HK-2 (cell line): Measurements from ENCODE around the gene DHRS13.
"Not testable (repeated sequence)": the region's sequence is repeated elsewhere in the genome, so short reads cannot be mapped to it uniquely, and the experiment has no call there.

Source experiments
- DNase-seq: peaks from one replicate; pipeline ENCODE4 v3.0.0-alpha.2; 2018; ENCODE audit not compliant: unreplicated experiment

DHRS13 gene

GRCh38 chr17:28882154-28882895 lies 20.6 kb downstream of the DHRS13 start:
- no peak for DNase-seq

- DNase-seq = no peak
These were observed 21.3 kb downstream of the DHRS13 start for GRCh38 chr17:28881533-28882056.

DNA sequence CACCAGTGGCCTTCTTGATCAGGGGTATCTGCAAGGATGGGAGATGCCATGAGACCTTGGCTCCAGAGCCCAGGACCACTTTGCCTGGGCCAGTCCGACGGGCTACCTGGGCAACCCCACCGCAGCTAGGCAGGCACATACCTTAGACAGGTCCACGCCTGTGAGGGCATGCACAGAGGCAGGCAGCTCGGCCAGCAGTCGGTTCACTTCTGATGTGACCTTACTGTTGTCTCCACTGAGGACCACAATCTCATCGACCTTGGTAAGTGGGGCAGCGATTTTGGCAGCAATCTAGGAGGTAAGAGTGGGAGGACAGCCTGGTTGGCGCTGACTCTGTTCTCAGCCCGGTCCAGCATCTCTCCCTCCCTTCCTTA lies 22.3 kb downstream of the DHRS13 start:
- DNase-seq = no peak

DNA sequence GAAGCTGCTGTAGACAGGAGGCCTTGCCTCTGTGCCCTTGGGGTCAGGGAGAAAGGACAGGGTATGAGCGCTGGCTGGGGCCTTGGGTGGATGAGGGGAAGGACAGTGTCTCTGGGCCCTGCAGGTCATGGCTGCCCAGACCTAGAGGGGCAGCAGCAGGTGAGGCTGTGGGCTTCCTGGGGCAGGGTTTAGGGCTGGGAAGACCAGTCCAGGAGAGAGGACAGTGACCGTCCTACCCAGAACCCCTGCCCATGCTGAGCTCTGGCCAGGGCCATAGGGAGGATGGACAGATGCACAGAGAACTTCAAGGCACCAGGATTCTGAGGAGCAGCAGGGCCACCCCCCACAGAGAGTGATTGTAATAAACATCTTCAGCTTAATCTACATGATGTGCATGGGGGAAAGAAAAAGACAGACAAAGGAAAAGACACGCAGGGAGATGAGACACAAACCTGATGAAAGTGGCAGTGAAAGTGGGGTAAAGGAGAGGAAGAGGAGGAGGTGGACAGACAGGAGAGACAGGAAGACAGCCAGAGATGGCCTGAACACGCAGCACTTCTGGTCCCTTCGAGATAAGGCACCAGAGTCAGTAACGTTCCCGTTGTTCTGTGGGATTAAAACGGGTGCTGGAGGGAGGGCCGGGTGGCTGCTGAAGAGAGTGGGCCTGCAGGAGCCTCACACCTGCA lies 22.9 kb downstream of the DHRS13 start:
- no peak for DNase-seq

GRCh38 chr17:28878981-28879380 lies 23.9 kb downstream of the DHRS13 start:
- DNase-seq = peak; percentile 30

DNA sequence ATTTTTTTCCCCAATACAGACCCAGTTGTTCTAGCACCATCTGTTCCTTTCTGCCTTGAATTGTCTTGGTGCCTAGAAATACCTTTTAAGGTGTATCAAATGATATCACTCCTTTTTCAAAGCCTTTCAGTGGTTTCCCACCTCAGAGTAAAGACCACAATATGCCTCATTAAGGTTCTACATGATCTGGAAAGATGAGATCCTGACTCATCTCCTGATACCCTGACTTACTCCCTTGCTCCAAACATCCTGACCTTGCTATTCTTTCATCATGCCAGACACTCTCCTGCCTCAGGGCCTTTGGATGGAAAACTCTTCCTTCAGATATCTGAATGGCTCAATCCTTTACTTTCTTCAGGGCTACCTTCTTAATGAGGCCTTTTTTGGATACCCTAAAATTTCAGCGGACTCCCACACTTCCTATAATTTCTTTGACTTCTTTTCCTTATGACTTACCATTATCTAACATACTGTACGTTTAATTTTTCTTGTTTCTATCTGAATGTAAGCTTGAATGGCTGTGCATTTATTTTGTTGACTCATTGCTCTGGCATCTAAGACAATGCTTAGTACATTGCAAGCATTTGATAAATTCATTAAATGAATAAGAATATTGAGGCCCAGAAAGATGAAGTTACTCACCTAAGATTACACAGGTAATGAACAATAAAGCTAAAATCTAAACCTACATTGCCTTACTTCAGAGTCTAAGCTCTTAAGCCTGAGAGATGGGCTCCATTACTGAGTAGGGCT lies 24.5 kb downstream of the DHRS13 start:
- no peak for DNase-seq

- DNase-seq = not testable (repeated sequence)
These were observed 25.6 kb downstream of the DHRS13 start for GRCh38 chr17:28877150-28877711.

DNA sequence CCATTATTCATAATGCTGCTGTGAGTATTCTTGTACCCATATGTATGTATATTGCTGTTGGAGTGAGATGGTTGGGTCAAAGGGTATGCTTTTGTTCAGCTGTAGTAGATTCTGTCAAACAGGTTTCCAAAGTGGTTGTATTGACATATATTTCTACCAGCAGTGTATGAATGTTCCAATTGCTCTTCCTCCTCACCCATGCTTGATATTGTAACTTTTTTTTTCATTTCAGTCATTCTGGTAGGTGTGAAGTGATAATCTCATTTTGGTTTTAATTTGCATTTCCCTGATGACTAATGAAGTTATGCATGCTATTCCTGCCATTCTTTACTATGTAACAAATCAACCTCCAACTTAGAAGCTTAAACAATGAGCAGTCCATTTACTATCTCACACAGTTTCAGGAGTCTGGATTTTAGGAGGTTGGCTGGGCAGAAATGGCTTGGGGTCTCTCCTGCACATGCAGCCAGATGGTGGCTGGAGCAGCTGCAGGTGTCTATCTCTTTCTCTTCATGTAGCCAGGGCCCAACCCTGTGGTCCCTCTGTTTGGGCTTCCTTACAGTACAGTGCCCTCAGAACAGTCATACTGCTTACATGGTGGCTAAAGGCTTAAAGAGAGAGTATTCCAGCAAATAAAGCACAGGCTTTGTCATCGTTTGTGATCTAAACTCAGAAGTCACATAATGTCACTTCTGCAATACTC lies 26.9 kb downstream of the DHRS13 start:
- no peak for DNase-seq

GRCh38 chr17:28874750-28875149 lies 28.1 kb downstream of the DHRS13 start:
- DNase-seq = no peak

GRCh38 chr17:28873839-28874238 lies 29.0 kb downstream of the DHRS13 start:
- no peak for DNase-seq

DNA sequence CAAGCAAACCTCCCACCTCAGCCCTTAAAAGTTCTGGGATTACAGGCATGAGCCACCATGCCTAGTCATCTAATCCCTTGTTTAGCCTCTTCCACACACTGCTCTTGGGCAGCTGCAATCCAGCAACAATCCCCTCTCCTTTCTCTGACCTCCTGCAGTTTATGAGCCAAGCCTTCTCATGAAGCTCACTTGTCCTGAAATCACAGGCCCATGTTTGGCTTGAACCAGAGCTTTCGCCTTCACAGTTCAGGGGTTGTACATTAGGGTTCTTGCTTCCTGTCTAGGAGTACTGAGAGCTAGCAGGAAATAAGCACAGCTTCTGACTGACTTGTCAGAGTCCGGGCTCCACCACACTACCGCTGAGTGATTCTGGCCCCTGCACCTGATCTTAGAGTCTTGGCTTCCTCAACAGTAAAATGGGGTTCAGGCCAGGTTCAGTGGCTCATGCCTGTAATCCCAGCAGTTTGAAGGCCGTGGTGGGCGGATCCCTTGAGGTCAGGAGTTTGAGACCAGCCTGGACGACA lies 31.8 kb downstream of the DHRS13 start:
- DNase-seq = no peak

- DNase-seq = no peak
These were observed 35.6 kb downstream of the DHRS13 start for GRCh38 chr17:28867276-28867675.

DNA sequence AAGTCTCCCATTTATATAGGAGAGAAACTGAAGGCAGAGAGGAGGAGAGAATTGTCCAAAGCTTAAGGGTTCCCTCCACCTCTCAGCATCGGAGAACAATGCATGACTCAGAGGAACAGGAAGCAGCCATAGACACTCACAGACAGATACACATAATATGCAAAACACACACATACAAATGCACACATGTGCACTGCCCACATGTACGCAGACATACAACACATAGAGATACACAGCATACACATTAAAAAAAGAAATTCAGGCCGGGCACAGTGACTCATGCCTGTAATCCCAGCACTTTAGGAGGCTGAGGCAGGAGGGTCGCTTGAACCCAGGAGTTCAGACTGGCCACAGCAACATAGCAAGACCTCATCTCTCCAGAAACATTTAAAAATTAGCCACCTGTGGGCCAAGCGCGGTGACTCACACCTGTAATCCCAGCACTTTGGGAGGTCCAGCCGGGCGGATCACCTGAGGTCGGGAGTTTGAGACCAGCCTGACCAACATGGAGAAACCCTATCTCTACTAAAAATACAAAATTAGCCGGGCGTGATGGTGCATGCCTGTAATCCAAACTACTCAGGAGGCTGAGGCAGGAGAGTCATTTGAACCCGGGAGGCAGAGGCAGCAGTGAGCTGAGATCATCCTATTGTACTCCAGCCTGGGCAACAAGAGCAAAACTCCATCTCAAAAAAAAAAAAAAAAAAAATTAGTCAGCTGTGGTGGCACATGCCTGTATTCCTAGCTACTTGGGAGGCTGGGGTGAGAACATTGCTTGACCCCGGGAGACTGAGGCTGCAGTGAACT lies 36.7 kb downstream of the DHRS13 start:
- no peak for DNase-seq

DNA sequence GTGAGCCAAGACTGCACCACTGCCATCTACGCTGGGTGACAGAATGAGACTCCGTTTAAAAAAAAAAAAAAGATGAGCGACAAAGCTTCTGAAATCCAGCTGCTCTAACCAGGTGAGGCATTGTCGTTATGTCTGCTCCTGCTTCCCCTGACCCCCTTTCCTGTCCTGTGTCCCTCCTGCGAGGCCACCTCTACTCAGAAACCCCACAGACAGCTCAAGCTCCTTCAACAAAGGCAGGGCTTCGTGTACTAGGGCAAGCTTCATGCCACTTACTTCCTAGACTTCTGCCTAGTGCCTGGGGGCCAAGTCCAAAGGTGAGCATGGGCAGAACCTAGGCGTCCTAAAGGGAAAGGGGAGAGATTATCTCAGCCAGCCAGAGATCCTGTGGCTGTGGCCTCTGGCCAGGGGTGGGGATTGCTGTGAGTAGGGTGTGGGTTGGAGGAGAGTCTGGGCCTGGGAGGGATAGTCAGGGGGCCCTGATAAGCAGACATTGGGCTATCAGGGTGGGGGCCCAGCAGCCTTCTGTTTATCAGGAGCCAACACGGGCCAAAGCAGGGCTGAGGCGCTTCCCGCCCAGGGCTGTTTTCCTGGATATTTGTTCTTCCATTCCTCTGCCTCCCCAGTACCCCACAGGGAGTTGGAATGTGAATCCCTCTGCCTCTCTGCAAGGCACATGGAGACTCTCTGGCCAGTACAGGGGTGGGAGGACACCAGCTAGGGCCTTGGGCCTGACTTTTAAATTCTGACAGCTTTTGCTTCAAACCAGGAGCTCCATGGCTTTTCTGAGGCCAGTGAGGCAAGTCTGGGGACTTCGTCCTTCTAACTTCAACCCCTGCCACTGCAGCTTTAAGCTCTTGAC lies 37.7 kb downstream of the DHRS13 start:
- no peak for DNase-seq

- DNase-seq = no peak
These were observed 38.9 kb downstream of the DHRS13 start for GRCh38 chr17:28863953-28864352.

DNA sequence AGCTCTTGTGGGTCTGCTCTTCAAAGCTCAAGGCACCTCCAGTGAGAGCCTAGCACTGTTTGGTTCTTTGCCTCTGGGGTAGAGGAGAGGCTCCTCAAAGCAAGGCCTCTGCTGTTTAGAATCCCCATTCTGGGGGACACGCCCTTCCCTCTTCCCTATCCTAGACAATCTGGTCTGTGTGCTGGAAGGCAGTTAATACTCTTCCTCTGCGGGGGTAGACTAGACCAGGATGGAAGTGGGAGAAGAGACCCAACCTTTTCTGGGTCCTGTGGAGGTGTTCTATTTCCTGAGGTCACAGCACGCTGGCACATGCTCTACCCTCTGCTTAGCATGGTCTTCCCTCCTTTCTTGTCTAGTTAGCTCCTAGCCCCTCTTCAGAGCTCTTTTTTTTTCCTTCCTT lies 40.3 kb downstream of the DHRS13 start:
- no peak for DNase-seq

- DNase-seq = no peak
These were observed 41.3 kb downstream of the DHRS13 start for GRCh38 chr17:28861393-28862203.

- DNase-seq = no peak
These were observed 42.5 kb downstream of the DHRS13 start for GRCh38 chr17:28860363-28860808.
